HG03045 (cell line): ENCODE results near the gene NOTCH2.

Source experiments
- ATAC-seq: cut with Tn5 transposase; IDR thresholded peaks from one replicate; pipeline ENCODE4 v1.9.1; 2021; ENCODE audit warnings: mild to moderate bottlenecking, moderate library complexity; ENCODE audit not compliant: unreplicated experiment

Gene NOTCH2

GRCh38 chr1:119883826-119884225 is 185.6 kb downstream of the NOTCH2 start:
- ATAC-seq: no peak

- ATAC-seq: no peak
These were observed 187.1 kb downstream of the NOTCH2 start for GRCh38 chr1:119882132-119883049.

DNA sequence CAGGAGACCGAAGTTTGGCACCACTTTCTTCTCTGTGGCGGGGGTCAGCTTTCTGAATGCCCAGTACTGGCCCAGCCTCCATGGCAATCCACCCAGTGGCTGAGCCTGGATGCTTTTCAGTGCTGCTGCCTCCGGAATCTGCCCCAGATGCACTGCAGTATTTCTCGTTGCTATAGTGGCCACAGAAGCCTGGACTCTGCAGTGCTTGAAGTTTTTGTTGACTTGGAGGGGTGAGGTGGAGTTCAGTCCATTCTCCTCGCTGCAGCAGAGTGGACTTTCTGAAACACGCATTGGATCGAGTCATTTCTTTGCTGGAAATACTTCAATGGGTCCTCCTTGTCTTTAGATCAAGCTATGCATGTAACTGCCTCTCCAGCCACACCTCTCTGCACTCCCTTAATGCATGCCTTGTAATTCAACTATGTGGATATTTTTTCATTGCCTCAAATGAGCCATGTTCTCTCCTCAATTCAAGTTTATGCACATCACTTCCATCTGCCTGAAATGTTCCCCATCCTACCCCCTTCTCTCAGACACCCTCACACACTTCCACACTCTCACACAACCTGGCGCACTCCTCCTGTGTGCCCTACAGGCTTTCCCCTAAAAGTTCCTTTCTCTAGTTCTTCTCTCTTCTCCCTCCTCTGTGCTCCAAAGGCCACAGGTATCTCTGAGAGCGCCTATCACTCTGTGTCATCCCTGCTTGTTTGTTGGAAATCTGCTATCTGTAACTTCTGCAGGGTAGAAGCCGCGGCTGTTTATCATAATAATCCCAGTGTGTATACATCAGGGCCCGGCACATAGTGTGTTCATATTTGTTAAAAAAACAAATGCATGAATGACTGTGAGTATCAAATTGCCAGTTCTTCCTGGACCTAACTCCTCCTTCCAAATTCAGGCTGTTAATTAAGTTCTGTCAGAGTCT is 189.7 kb downstream of the NOTCH2 start:
- ATAC-seq: no peak

- ATAC-seq: no peak
These were observed 191.3 kb downstream of the NOTCH2 start for GRCh38 chr1:119878171-119878570.

DNA sequence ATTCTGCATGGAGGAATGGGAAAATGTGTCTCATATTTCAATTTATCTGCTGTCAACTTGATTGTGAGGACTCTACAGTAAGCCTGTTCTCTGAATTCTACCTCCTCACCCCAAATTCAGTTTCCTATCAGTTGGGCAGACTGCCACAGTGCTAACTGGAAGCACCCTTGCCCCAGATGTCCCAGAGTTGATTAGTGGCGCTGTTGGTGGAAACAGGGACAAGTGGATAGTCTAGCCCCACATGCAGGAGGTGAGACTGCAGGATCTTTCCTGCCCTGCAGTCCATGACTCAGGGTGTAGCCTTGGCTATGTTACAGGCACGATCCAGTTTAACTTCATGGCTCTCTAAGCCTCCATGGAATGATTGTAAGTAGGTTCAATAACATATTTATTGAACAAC is 195.3 kb downstream of the NOTCH2 start:
- ATAC-seq: no peak

GRCh38 chr1:119873135-119874015 is 196.1 kb downstream of the NOTCH2 start:
- no peak for ATAC-seq

GRCh38 chr1:119871881-119872280 is 197.6 kb downstream of the NOTCH2 start:
- ATAC-seq: no peak

DNA sequence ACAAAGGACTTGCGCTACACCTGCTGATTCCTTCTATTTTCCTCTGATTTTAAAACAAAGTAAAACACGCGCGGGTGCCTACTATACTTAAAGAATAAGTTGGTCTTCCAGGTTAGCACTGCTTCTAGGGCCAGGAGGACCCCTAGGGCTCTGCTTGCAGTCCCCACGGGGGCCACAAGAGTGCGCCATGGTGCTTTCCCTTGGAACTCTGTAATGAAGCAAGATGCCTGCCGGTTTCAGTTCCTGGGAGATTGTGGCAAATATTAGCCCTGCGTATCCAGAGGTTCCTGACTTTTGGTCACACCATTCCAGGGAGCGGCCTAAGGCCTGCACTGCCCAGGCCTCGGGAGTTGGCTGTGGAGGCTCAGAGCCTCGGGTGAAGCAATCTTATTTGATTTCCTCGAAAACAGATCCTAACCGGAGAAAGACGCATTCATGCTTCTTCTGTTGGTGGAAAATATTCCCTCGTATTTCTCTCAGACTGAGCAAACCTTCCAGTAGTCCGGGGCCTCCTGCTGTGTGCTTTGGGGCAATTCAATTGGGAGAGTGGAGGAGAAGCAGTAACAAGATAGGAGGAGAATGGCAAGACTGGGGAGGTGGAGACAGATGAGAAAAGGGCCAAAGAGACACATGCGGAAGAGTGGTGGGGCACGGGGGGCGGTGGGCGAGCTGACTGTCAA is 198.4 kb downstream of the NOTCH2 start:
- ATAC-seq: no peak

DNA sequence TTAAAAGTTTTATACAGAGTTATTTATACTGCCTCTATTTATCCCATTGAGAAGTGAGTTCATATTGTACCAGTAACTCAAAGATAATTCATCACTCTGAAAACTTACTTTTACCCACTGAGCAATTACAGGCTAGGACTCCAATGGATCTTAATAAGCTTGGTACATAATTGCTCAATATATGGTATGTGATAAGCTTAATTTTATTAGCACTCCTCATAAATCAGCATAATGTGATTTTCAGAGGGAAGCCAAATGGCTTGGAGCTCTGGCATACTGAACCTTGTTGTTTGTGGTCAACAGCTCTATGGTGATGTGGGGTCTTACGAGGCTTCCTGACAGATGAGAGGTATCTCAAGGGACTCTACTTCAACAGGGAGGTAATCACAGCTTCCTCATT is 199.5 kb downstream of the NOTCH2 start:
- no peak for ATAC-seq

DNA sequence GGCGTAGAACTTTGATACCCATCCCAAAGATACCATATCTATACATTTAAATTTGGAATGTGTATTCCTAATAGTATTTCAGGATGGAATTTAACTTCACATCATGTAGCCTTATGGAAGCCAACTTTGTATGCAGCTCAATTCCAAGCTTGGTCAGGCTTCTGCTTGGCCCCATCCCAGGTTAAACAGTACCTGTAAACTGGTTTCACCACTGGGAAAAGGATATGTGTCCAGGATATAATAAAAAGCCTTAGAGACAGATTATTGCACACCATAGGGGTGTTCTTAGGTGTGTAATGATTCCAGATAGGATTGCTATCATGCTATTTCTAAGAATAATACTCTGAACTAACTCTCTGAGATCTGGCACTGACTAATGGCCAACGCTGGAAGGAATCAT is 201.3 kb downstream of the NOTCH2 start:
- no peak for ATAC-seq

DNA sequence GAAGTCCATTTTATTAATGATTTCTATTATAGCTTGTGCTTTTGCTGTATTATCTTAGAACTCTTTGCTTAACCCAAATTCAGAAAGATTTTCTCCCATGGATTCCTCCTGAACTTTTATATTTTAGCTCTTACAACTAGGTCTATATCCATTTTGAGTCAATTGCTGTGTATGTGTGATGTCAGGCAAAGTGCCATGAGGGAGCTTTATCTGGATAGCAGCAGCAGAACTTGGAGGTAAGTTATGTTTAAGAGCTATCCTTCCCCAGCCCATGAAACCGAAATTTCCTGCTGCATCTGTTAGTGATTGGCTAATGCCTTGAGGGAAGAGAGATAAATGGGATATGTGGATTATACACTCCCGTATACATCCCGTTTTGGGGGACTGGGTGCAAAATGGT is 203.0 kb downstream of the NOTCH2 start:
- no peak for ATAC-seq

DNA sequence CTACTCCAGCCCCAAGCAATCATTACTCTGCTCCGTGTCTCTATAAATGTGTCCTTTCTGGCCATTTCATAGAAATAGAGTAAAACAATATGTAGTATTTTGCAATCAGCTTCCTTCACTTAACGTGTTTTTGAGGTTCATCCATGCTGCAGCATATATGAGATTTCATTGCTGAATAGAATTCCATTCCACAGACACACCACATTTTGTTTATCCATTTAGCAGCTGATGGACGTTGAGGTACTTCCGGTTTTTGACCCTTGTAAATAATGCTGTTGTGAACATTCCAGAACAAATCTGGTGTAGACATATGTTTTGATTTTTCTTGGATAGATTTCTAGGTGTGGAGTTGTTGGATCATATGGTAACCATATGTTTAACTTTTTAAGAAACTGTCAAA is 203.8 kb downstream of the NOTCH2 start:
- ATAC-seq: no peak

- no peak for ATAC-seq
These were observed 207.2 kb downstream of the NOTCH2 start for GRCh38 chr1:119862276-119862675.
